HFF-Myc (cell line): ENCODE measurements around the gene SOCS6.

Source experiments
- DNase-seq: peaks from one replicate; pipeline ENCODE4 v3.0.0-alpha.2; 2011; ENCODE audit warnings: low read depth; ENCODE audit errors: extremely low read depth
- H3K4me3 ChIP-seq: replicated peaks from 2 replicates; pipeline ENCODE4 v1.5.1; 2011; ENCODE audit warnings: low read depth, mild to moderate bottlenecking, control low read depth, low read length
- TF ChIP-seq, protein P1 (sequence below): IDR thresholded peaks from 2 replicates; pipeline ENCODE4 v1.5.1; 2012; ENCODE audit warnings: mild to moderate bottlenecking, low read depth, low read length, control low read depth; ENCODE audit errors: missing control alignments

SOCS6 gene

DNA sequence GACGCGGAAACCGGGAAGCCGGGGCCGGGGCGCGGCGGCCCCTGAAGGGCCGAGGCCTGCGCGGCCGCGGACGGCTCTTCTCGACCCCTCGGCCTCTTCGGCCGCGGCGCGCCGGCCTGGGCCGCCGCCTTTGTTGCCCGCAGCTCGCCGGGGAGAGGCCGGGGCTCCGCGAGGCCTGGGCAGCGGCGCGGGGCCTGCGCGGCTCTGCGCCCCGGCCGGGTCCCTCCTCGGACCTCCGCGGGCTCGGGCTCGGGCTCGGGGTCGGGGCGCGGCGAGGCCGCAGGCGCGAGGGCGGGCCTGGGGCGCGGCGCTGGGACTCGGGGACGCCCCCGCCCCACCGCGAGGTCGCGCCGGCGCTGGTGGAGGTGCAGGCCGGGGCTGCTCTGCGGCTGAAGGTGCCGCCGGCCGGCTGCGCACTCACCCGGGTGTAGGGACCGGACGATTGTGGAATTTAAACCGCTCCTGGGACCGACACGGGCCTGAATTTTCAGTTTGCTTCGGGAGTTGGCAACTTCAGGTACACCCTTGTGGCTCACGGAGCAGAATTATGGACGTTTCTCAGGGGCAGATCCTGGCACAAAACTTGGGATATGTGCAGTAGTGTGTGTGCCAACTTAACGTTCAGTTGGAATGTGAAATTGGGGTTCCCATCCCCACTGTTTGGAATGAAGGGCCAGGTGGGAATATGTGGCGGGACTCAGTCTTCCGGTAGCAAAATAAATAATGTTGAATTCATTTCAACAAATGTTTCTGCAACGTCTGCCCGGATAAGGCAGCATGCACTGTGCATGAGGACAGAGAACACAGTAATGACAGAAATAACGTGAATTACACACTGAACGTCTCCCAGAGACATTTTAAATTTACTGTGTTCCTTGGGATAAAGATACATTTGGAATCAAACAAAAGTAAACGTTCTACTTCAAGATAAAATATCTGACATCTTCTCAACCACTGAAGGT is 787 bp downstream of the SOCS6 start:
- no peak for DNase-seq

GRCh38 chr18:70290482-70291294 is 1.8 kb downstream of the SOCS6 start:
- TF ChIP-seq, protein P1, sequence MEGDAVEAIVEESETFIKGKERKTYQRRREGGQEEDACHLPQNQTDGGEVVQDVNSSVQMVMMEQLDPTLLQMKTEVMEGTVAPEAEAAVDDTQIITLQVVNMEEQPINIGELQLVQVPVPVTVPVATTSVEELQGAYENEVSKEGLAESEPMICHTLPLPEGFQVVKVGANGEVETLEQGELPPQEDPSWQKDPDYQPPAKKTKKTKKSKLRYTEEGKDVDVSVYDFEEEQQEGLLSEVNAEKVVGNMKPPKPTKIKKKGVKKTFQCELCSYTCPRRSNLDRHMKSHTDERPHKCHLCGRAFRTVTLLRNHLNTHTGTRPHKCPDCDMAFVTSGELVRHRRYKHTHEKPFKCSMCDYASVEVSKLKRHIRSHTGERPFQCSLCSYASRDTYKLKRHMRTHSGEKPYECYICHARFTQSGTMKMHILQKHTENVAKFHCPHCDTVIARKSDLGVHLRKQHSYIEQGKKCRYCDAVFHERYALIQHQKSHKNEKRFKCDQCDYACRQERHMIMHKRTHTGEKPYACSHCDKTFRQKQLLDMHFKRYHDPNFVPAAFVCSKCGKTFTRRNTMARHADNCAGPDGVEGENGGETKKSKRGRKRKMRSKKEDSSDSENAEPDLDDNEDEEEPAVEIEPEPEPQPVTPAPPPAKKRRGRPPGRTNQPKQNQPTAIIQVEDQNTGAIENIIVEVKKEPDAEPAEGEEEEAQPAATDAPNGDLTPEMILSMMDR = no peak
- peak overlapping the region; percentile 74 for H3K4me3 ChIP-seq
- no peak for DNase-seq

More for the DNA sequence above, 787 bp downstream of the SOCS6 start:
- H3K4me3 ChIP-seq = peak overlapping the region; percentile 74
- TF ChIP-seq, protein P1 = no peak

DNA sequence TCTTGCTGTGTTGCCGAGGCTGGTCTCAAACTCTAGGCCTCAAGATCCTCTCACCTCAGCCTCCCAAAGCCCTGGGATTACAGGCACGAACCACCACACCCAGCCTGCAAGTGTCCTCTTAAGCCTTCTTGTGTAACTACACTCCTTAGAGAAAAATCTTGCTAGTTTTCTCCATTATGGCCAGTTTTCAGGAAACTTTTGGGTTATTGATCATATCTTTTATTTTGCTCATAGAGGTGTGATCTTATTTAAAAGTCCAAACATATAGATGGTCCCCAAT is 2.4 kb downstream of the SOCS6 start:
- H3K4me3 ChIP-seq = peak overlapping the region; percentile 74
- TF ChIP-seq, protein P1 = no peak

DNA sequence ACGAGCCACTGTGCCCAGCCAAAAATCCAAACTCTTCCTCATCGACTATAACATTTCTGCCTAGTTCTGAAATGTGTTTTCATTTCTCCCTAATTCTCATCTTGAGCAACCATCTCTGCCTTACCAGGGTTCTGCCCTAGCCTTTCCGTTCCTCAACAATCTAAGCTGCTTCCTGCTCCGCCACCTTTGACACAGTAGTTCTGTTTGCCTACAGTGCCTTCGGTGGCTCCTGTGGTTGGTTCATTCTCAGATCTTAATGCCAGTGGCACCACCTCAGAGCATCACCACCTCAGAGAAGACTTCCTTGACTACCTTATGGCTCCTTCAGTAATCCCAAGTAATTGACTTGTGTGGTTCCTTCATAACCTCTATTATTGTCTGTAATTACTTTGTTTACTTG is 3.8 kb downstream of the SOCS6 start:
- no peak overlapping the region for H3K4me3 ChIP-seq
- TF ChIP-seq, protein P1 = no peak
- DNase-seq = no peak

More for the DNA sequence above, 2.4 kb downstream of the SOCS6 start:
- DNase-seq = no peak

DNA sequence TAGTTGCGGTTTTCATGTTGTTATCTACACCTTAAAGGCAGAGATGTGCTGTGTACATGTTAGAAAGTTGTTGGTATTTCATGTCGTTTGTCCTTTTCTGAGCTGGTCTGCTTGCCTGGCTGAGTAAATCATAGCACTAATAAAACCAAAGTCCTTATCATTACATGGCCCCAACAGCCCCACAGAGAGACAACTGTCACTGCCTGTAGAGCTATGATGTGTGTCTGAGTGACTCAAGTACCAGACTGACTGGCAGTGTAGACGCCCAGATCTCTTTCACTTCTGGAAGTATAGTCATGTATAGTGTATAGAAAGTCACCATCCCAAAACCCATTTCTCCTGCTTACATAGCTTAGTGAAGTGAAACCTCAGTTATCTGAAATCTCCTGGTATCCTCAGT is 4.3 kb downstream of the SOCS6 start:
- DNase-seq = no peak
- TF ChIP-seq, protein P1 = no peak
- no peak overlapping the region for H3K4me3 ChIP-seq

GRCh38 chr18:70294471-70295191 is 5.8 kb downstream of the SOCS6 start:
- DNase-seq = no peak
- H3K4me3 ChIP-seq = no peak overlapping the region
- TF ChIP-seq, protein P1 = no peak
